Ammon's horn (tissue), 1 donor: ENCODE measurements around the gene C3orf80.
"Not testable (repeated sequence)": the region's sequence is repeated elsewhere in the genome, so short reads cannot be mapped to it uniquely, and the experiment has no call there.

ENCODE experiments used
- DNase-seq: peaks from one replicate; pipeline ENCODE4 v3.0.0-alpha.2; 2016; ENCODE audit warnings: low spot score

Gene C3orf80

GRCh38 chr3:160225176-160226025 lies at the start of gene C3orf80:
C3orf80 (plus strand) TSS chr3:160225422; CDS start chr3:160225636, 214 bp downstream.
- peak; percentile 67 for DNase-seq

GRCh38 chr3:160176923-160177322 lies 48.3 kb upstream of the C3orf80 start:
- no peak for DNase-seq

- not testable (repeated sequence) for DNase-seq
Observed at GRCh38 chr3:160178661-160179060, 46.6 kb upstream of the C3orf80 start.

- DNase-seq, result not testable (repeated sequence)
Observed at GRCh38 chr3:160179403-160179802, 45.8 kb upstream of the C3orf80 start.

- DNase-seq, result no peak
Observed at GRCh38 chr3:160179906-160180305, 45.3 kb upstream of the C3orf80 start.

- DNase-seq, result no peak
Observed at GRCh38 chr3:160180581-160181216, 44.5 kb upstream of the C3orf80 start.

- no peak for DNase-seq
Observed at GRCh38 chr3:160183345-160184076, 41.7 kb upstream of the C3orf80 start.

- no peak for DNase-seq
Observed at GRCh38 chr3:160184655-160185054, 40.6 kb upstream of the C3orf80 start.

- no peak for DNase-seq
Observed at GRCh38 chr3:160185751-160186150, 39.5 kb upstream of the C3orf80 start.

- DNase-seq, result no peak
Observed at GRCh38 chr3:160187288-160187687, 37.9 kb upstream of the C3orf80 start.

- no peak for DNase-seq
Observed at GRCh38 chr3:160192310-160193029, 32.8 kb upstream of the C3orf80 start.

- DNase-seq, result no peak
Observed at GRCh38 chr3:160193644-160194192, 31.5 kb upstream of the C3orf80 start.

GRCh38 chr3:160194438-160194837 lies 30.8 kb upstream of the C3orf80 start:
- no peak for DNase-seq

- DNase-seq, result no peak
Observed at GRCh38 chr3:160195106-160195505, 30.1 kb upstream of the C3orf80 start.

GRCh38 chr3:160196511-160197104 lies 28.6 kb upstream of the C3orf80 start:
- no peak for DNase-seq

GRCh38 chr3:160199108-160199507 lies 26.1 kb upstream of the C3orf80 start:
- no peak for DNase-seq

GRCh38 chr3:160200353-160200752 lies 24.9 kb upstream of the C3orf80 start:
- no peak for DNase-seq

GRCh38 chr3:160204396-160205011 lies 20.7 kb upstream of the C3orf80 start:
- not testable (repeated sequence) for DNase-seq

GRCh38 chr3:160205606-160206005 lies 19.6 kb upstream of the C3orf80 start:
- DNase-seq, result no peak

GRCh38 chr3:160210341-160210740 lies 14.9 kb upstream of the C3orf80 start:
- DNase-seq, result no peak

- DNase-seq, result no peak
Observed at GRCh38 chr3:160210799-160211221, 14.4 kb upstream of the C3orf80 start.
